Measurements from ENCODE around the gene RSF1.

DNA sequence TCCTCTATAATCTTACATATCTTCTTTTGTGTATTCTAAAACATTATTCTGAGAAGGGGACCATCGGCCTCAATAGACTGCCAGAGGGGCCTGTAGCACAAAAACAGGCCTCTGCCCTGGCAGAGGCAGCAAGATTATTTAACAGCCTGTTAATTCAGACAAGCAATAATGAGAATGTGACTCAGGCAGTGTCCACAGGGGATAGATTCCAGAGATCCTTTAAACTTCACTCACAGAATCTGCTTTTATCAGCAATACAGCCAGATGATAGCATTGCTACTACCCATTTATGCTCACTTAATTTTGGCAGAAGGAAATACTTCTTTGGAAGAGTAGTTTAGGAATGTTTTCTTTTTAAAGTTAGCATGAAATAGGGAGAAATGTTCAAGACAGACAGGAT, 45.3 kb upstream of the RSF1 start:
- no peak for TF ChIP-seq CTCF (IDR thresholded peaks at IDR 0.05 in 2 of 3, conservative IDR thresholded peaks at IDR 0.05 in 1 of 3; ENCODE audit: borderline replicate concordance in 1 of 3, insufficient read depth in 1 of 3, low read depth in 2 of 3, low read length in 2 of 3)
- TF ChIP-seq POLR2A (IDR thresholded peaks at IDR 0.05; ENCODE audit: borderline replicate concordance, extremely low read depth, insufficient read depth, insufficient read length): no peak
- TF ChIP-seq, protein P1, sequence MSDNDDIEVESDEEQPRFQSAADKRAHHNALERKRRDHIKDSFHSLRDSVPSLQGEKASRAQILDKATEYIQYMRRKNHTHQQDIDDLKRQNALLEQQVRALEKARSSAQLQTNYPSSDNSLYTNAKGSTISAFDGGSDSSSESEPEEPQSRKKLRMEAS (IDR thresholded peaks at IDR 0.05): no peak
- TF ChIP-seq YY1 (IDR thresholded peaks at IDR 0.05; ENCODE audit: extremely low read depth, insufficient replicate concordance, low read depth, low read length): no peak
- TF ChIP-seq POLR2AphosphoS5 (IDR thresholded peaks at IDR 0.05; ENCODE audit: low read depth, low read length): no peak
- TF ChIP-seq EGR1 (IDR thresholded peaks at IDR 0.05; ENCODE audit: low read depth): no peak
- TF ChIP-seq, protein P2, sequence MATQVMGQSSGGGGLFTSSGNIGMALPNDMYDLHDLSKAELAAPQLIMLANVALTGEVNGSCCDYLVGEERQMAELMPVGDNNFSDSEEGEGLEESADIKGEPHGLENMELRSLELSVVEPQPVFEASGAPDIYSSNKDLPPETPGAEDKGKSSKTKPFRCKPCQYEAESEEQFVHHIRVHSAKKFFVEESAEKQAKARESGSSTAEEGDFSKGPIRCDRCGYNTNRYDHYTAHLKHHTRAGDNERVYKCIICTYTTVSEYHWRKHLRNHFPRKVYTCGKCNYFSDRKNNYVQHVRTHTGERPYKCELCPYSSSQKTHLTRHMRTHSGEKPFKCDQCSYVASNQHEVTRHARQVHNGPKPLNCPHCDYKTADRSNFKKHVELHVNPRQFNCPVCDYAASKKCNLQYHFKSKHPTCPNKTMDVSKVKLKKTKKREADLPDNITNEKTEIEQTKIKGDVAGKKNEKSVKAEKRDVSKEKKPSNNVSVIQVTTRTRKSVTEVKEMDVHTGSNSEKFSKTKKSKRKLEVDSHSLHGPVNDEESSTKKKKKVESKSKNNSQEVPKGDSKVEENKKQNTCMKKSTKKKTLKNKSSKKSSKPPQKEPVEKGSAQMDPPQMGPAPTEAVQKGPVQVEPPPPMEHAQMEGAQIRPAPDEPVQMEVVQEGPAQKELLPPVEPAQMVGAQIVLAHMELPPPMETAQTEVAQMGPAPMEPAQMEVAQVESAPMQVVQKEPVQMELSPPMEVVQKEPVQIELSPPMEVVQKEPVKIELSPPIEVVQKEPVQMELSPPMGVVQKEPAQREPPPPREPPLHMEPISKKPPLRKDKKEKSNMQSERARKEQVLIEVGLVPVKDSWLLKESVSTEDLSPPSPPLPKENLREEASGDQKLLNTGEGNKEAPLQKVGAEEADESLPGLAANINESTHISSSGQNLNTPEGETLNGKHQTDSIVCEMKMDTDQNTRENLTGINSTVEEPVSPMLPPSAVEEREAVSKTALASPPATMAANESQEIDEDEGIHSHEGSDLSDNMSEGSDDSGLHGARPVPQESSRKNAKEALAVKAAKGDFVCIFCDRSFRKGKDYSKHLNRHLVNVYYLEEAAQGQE (IDR thresholded peaks at IDR 0.05; ENCODE audit: low read depth): no peak
- TF ChIP-seq CEBPB (IDR thresholded peaks at IDR 0.05; ENCODE audit: low read depth): no peak
- TF ChIP-seq JUND (IDR thresholded peaks at IDR 0.05): no peak
- no peak for TF ChIP-seq EZH2 (IDR thresholded peaks at IDR 0.05)
- no peak for TF ChIP-seq ATF3 (IDR thresholded peaks at IDR 0.05)

Measured in HCT116 (cell line).